H1 (cell line): ENCODE measurements around the gene MDFI. TPM values are rescaled to one million over a fixed set of nuclear protein-coding genes. Genes with fewer than 3 reads are reported as not detected.

ENCODE experiments used
- CTCF ChIA-PET: fragments of 300-600 bp; sonication (Branson Sonifier 250); formaldehyde crosslinking; loops from one replicate; lab custom pipeline; 2021; ENCODE audit not compliant: partially characterized antibody; lab: Charles Lee
- POLR2A ChIA-PET: fragments of 300-600 bp; sonication (Branson Sonifier 250); formaldehyde crosslinking; loops from one replicate; lab custom pipeline; 2021; ENCODE audit warnings: inconsistent platforms; ENCODE audit not compliant: partially characterized antibody; lab: Charles Lee
- DNase-seq, 2 experiments: peaks; one replicate each; pipeline versions ENCODE4 v3.0.0 to v3.0.0-alpha.2; 2010 to 2022; ENCODE audit warnings: low spot score in 2 of 2, low read depth in 1 of 2, mixed read lengths in 1 of 2
- FAIRE-seq: peaks from 2 replicates; lab custom pipeline; 2011; peaks lifted over from hg19 to GRCh38; lab: Jason Lieb, UNC
- H2AFZ ChIP-seq: 2 replicates; pipeline ENCODE4 v1.8.1; 2012; ENCODE audit warnings: low read length, inconsistent platforms
- H2AK5ac ChIP-seq: 2 replicates; pipeline ENCODE4 v1.6.1; 2013; ENCODE audit warnings: low read depth, low read length
- H2BK120ac ChIP-seq: replicated peaks from 2 replicates; pipeline ENCODE3; 2013; ENCODE audit warnings: low read depth, low read length, inconsistent platforms
- H2BK12ac ChIP-seq: 2 replicates; pipeline ENCODE4 v1.6.1; 2013; ENCODE audit warnings: low read depth, low read length
- H2BK15ac ChIP-seq: 2 replicates; pipeline ENCODE4 v1.6.1; 2013; ENCODE audit warnings: low read length
- H2BK20ac ChIP-seq: 2 replicates; pipeline ENCODE4 v1.6.1; 2013; ENCODE audit warnings: low read length
- H2BK5ac ChIP-seq: 2 replicates; pipeline ENCODE4 v1.6.1; 2013; ENCODE audit warnings: low read depth, low read length
- H3K14ac ChIP-seq: 2 replicates; pipeline ENCODE4 v1.6.1; 2013; ENCODE audit warnings: inconsistent platforms; ENCODE audit not compliant: insufficient read length
- H3K18ac ChIP-seq: 2 replicates; pipeline ENCODE4 v1.6.1; 2013; ENCODE audit warnings: low read length; ENCODE audit errors: extremely low read depth
- H3K23ac ChIP-seq: 2 replicates; pipeline ENCODE4 v1.6.1; 2013; ENCODE audit warnings: inconsistent platforms; ENCODE audit not compliant: insufficient read length
- H3K23me2 ChIP-seq: 2 replicates; pipeline ENCODE4 v1.6.1; 2013; ENCODE audit warnings: low read depth, low read length
- H3K27ac ChIP-seq: 2 replicates; pipeline ENCODE4 v1.6.1; 2011; ENCODE audit warnings: low read depth, low read length, inconsistent platforms
- H3K27me3 ChIP-seq, 4 experiments: replicated peaks in 1 of 4; 1 replicate in 1 of 4; 2 replicates in 3 of 4; pipeline versions ENCODE4 v1.6.1 to v1.8.1; 2011 to 2013; ENCODE audit warnings: low read length in 3 of 4, mild to moderate bottlenecking in 3 of 4, inconsistent platforms in 2 of 4, mixed read lengths in 2 of 4, moderate library complexity in 1 of 4; ENCODE audit not compliant: control insufficient read depth in 3 of 4, insufficient read depth in 3 of 4; ENCODE audit errors: extremely low read depth in 1 of 4
- H3K36me3 ChIP-seq, 4 experiments: 2 replicates each; pipeline versions ENCODE4 v1.6.1 to v1.8.1; 2011 to 2013; ENCODE audit warnings: mild to moderate bottlenecking in 4 of 4, low read length in 3 of 4, moderate library complexity in 2 of 4, control low read depth in 1 of 4, inconsistent platforms in 1 of 4; ENCODE audit not compliant: insufficient read depth in 4 of 4, control insufficient read depth in 2 of 4
- H3K4ac ChIP-seq: replicated peaks from 2 replicates; pipeline ENCODE3; 2013; ENCODE audit warnings: low read length, low read depth, mixed read lengths, inconsistent platforms; ENCODE audit not compliant: insufficient read length
- H3K4me1 ChIP-seq, 4 experiments: replicated peaks in 1 of 4; 1 replicate in 1 of 4; 2 replicates in 3 of 4; pipeline versions ENCODE4 v1.6.1 to v1.8.1; 2011 to 2013; ENCODE audit warnings: low read length in 3 of 4, inconsistent platforms in 2 of 4, mixed read lengths in 1 of 4; ENCODE audit not compliant: insufficient read depth in 4 of 4, control insufficient read depth in 3 of 4
- H3K4me2 ChIP-seq, 2 experiments: 2 replicates each; pipeline versions ENCODE4 v1.6.1 to v1.8.1; 2011 to 2013; ENCODE audit warnings: low read depth in 2 of 2, low read length in 2 of 2, control low read depth in 1 of 2, inconsistent platforms in 1 of 2, mild to moderate bottlenecking in 1 of 2; ENCODE audit not compliant: insufficient read depth in 1 of 2
- H3K4me3 ChIP-seq, 4 experiments: fragments of 200-600, 300-600 bp in 1 of 4; sonication (generic), shearing (Covaris generic), sonication (Bioruptor Twin) in 1 of 4; 2 replicates each; pipeline versions ENCODE4 v1.5.1 to v1.8.1; 2011 to 2016; ENCODE audit warnings: low read length in 4 of 4, low read depth in 3 of 4, control low read depth in 2 of 4, inconsistent platforms in 2 of 4, mild to moderate bottlenecking in 2 of 4, mixed read lengths in 1 of 4, moderate library complexity in 1 of 4; ENCODE audit not compliant: insufficient read depth in 2 of 4; ENCODE audit errors: extremely low read depth in 1 of 4
- H3K56ac ChIP-seq: replicated peaks from 2 replicates; pipeline ENCODE3; 2013; ENCODE audit warnings: low read depth, mild to moderate bottlenecking, mixed read lengths, low read length, inconsistent platforms; ENCODE audit not compliant: insufficient read length
- H3K79me1 ChIP-seq: 2 replicates; pipeline ENCODE4 v1.6.1; 2013; ENCODE audit warnings: low read depth, low read length, control low read depth
- H3K79me2 ChIP-seq, 2 experiments: 2 replicates each; pipeline versions ENCODE4 v1.6.1 to v1.8.1; 2012 to 2013; ENCODE audit warnings: low read length in 2 of 2, mild to moderate bottlenecking in 2 of 2, inconsistent platforms in 1 of 2; ENCODE audit not compliant: insufficient read depth in 2 of 2, control insufficient read depth in 1 of 2
- H3K9ac ChIP-seq, 4 experiments: replicated peaks in 1 of 4; 1 replicate in 1 of 4; 2 replicates in 3 of 4; pipeline versions ENCODE4 v1.6.1 to v1.8.1; 2011 to 2013; ENCODE audit warnings: low read depth in 3 of 4, low read length in 3 of 4, control low read depth in 2 of 4, mild to moderate bottlenecking in 2 of 4, moderate library complexity in 2 of 4, inconsistent platforms in 1 of 4; ENCODE audit errors: extremely low read depth in 1 of 4
- H3K9me3 ChIP-seq, 2 experiments: 2 replicates each; pipeline versions ENCODE4 v1.6.1 to v1.8.1; 2012 to 2013; ENCODE audit warnings: mild to moderate bottlenecking in 2 of 2, moderate library complexity in 2 of 2, control low read depth in 1 of 2, inconsistent platforms in 1 of 2, low read depth in 1 of 2, low read length in 1 of 2, mixed read lengths in 1 of 2; ENCODE audit not compliant: insufficient read depth in 2 of 2
- H4K20me1 ChIP-seq, 2 experiments: replicated peaks in 1 of 2; 2 replicates each; pipeline versions ENCODE3 to v1.8.1; 2011 to 2013; ENCODE audit warnings: inconsistent platforms in 2 of 2, low read length in 2 of 2, mild to moderate bottlenecking in 1 of 2; ENCODE audit not compliant: insufficient read depth in 2 of 2, control insufficient read depth in 1 of 2
- H4K5ac ChIP-seq: 2 replicates; pipeline ENCODE4 v1.6.1; 2013; ENCODE audit warnings: low read length, low read depth, mixed read lengths, inconsistent platforms; ENCODE audit not compliant: insufficient read length
- H4K8ac ChIP-seq: 2 replicates; pipeline ENCODE4 v1.8.0; 2013; ENCODE audit warnings: mild to moderate bottlenecking, moderate library complexity, low read length, inconsistent platforms; ENCODE audit not compliant: insufficient read depth; ENCODE audit errors: extremely low read depth
- H4K91ac ChIP-seq: replicated peaks from 2 replicates; pipeline ENCODE3; 2013; ENCODE audit warnings: low read length, mixed read lengths, inconsistent platforms; ENCODE audit not compliant: insufficient read length
- ASH2L ChIP-seq: fragments of 200-600, 300-600 bp; sonication (generic); IDR thresholded peaks from one replicate; pipeline ENCODE4 v1.7.1; 2017; ENCODE audit warnings: low read length
- CHD2 ChIP-seq: IDR thresholded peaks from 2 replicates; pipeline ENCODE4 v1.6.1; 2012; ENCODE audit warnings: low read length, improper control_type of control experiment
- E2F6 ChIP-seq: IDR thresholded peaks from 2 replicates; pipeline ENCODE4 v1.6.1; 2012; ENCODE audit warnings: inconsistent platforms
- GTF2F1 ChIP-seq: IDR thresholded peaks from 2 replicates; pipeline ENCODE4 v1.6.1; 2012; ENCODE audit warnings: low read depth, low read length, improper control_type of control experiment, borderline replicate concordance
- HDAC2 ChIP-seq, 2 experiments: fragments of 300-600 bp in 1 of 2; sonication (generic) in 1 of 2; IDR thresholded peaks; 2 replicates each; pipeline ENCODE4 v1.6.1; 2011 to 2012; ENCODE audit warnings: low read depth in 2 of 2, low read length in 2 of 2, mild to moderate bottlenecking in 2 of 2, moderate library complexity in 2 of 2, borderline replicate concordance in 1 of 2, inconsistent platforms in 1 of 2
- HDAC6 ChIP-seq: IDR thresholded peaks from one replicate; pipeline ENCODE4 v1.7.1; 2012; ENCODE audit warnings: low read depth, mild to moderate bottlenecking, inconsistent platforms, low read length, moderate library complexity
- KDM5A ChIP-seq: fragments of 200-600 bp; IDR thresholded peaks from 2 replicates; pipeline ENCODE4 v1.7.1; 2012; ENCODE audit warnings: mild to moderate bottlenecking, low read length, inconsistent platforms, mixed read lengths
- RFX5 ChIP-seq: IDR thresholded peaks from 2 replicates; pipeline ENCODE4 v1.6.1; 2011; ENCODE audit warnings: low read depth, low read length, improper control_type of control experiment, borderline replicate concordance
- SRF ChIP-seq: IDR thresholded peaks from 2 replicates; pipeline ENCODE4 v1.6.1; 2011; ENCODE audit warnings: mild to moderate bottlenecking, low read depth, low read length, moderate library complexity
- TAF7 ChIP-seq: optimal IDR thresholded peaks from 2 replicates; pipeline ENCODE3; 2011; ENCODE audit warnings: low read depth, mild to moderate bottlenecking, inconsistent platforms, low read length, moderate library complexity, borderline replicate concordance
- TBP ChIP-seq: IDR thresholded peaks from 2 replicates; pipeline ENCODE4 v1.6.1; 2011; ENCODE audit warnings: low read depth, low read length, improper control_type of control experiment
- WGBS, 2 experiments: shearing (Covaris generic) in 1 of 2; methylation state at CpG; one replicate each; pipeline versions ENCODE4 v1.1.6 to v1.1.7; 2013 to 2015; ENCODE audit warnings: low lambda C conversion rate in 2 of 2, mixed read lengths in 2 of 2, inconsistent platforms in 1 of 2, low coverage in 1 of 2, missing lambda C conversion rate in 1 of 2; ENCODE audit not compliant: insufficient replicate concordance in 2 of 2, insufficient coverage in 1 of 2, insufficient read length in 1 of 2; ENCODE audit errors: extremely low coverage in 1 of 2, missing lambda C conversion rate in 1 of 2; 5-methylcytosine and 5-hydroxymethylcytosine counted together
- polyA plus RNA-seq, 7 experiments: library from polyadenylated mRNA; depleted of rRNA in 3 of 7; stranded (reverse) in 5 of 7; unstranded in 2 of 7; fragments of >200 nt in 5 of 7; fragments of 200-250 nt in 2 of 7; gene quantifications; 1 replicate in 5 of 7; 2 replicates in 1 of 7; 4 replicates in 1 of 7; pipeline versions ENCODE4 v1.2.1 to v1.2.3, GENCODE V29; 2011 to 2013; ENCODE audit warnings: missing spikeins in 2 of 7, mixed read lengths in 2 of 7
- total RNA-seq: library from RNA; stranded (reverse); fragmentation: NEBNext Ultra II Directional; extraction: Animal tissue kit (Norgen Biotek cat#: 25700); gene quantifications from 2 replicates; pipeline ENCODE4 v1.2.1, GENCODE V29; 2021

Gene MDFI
- total and polyA plus RNA-seq, 2 of the 8 experiments (the other 6 are each of a cell fraction or from before 2014, with no cell fraction given): 41.0 to 65.6 TPM

GRCh38 chr6:41676431-41676830 is 38.2 kb downstream of the MDFI start:
- Histone ChIP-seq H3K18ac (no peak overlapping the region), H3K79me1 (no peaks in the 10 kb centered on the region), H3K4me2 (no peak overlapping the region), H3K4ac (no peak overlapping the region), H2AK5ac (no peak overlapping the region), H3K27me3 (peaks cover 0 to 5% (median 3%) of the 10 kb centered on the region in 4 experiments; a peak in 4 of 7 replicates), H2BK15ac (no peak overlapping the region), H3K27ac (no peak overlapping the region), H4K5ac (no peak overlapping the region), H3K36me3 (no peaks in the 10 kb centered on the region), H2BK12ac (no peak overlapping the region), H3K4me1 (peaks cover 0 to 19% (median 12%) of the 10 kb centered on the region in 4 experiments; a peak in 6 of 7 replicates), H2BK5ac (no peak overlapping the region), H3K4me3 (no peak overlapping the region), H2BK120ac (no peak overlapping the region), H4K20me1 (no peaks in the 10 kb centered on the region), H3K9ac (no peak overlapping the region; a peak in 1 of 7 replicates), H3K56ac (no peak overlapping the region), H4K91ac (peak overlapping the region; percentile 47), H3K23ac (no peak overlapping the region), H3K9me3 (no peaks in the 10 kb centered on the region), H3K79me2 (no peaks in the 10 kb centered on the region), H2BK20ac (no peak overlapping the region), H2AFZ (no peak overlapping the region), H3K14ac (no peak overlapping the region), H4K8ac (no peak overlapping the region), H3K23me2 (0 out of 2 replicates have a peak, but pooled peaks cover 2% of the 10 kb centered on the region)
- ChIA-PET CTCF (interaction anchor here (0.5 to 6.4 kb wide), 7 partner anchors 11 to 308 kb away, joined by 3 to 164 read pairs (median 4); no protein-coding TSS in a partner anchor), POLR2A (no interaction called here)
- no peak for DNase-seq
- TF ChIP-seq CHD2 (no peak), RFX5 (no peak), KDM5A (no peak), SRF (no peak), ASH2L (no peak), TAF7 (no peak), E2F6 (no peak), TBP (no peak), HDAC2 (IDR thresholded peaks at IDR 0.05; ENCODE audit: borderline replicate concordance in 1 of 2, low read depth in 2 of 2, low read length in 2 of 2) (no peak), HDAC6 (no peak), GTF2F1 (no peak)
- no peak for FAIRE-seq
- 86% methylated on average over 5 of the region's 5 CpGs; no CpG with 5 or more reads in 1 of the 2 experiments for WGBS, 2 experiments
